Erythroblast (primary cell): ENCODE results near the gene PCNX1.

Experiments used
- GATA1 ChIP-seq: IDR thresholded peaks from 2 replicates; pipeline ENCODE4 v1.6.1; 2011; ENCODE audit warnings: low read depth, mild to moderate bottlenecking, control low read depth, low read length, moderate library complexity
- POLR2A ChIP-seq: IDR thresholded peaks from 2 replicates; pipeline ENCODE4 v1.6.1; 2011; ENCODE audit warnings: mild to moderate bottlenecking, low read length

GRCh38 chr14:70881549-70882177 lies 25.6 kb upstream of the PCNX1 start:
- no peak for TF ChIP-seq POLR2A
- TF ChIP-seq GATA1 = no peak
